HCT116 (cell line): ENCODE data around the gene GKN1. TPM values are rescaled to one million over a fixed set of nuclear protein-coding genes. Genes with fewer than 3 reads are reported as not detected.

Source experiments
- ATAC-seq: fragments of 200-7000 bp; cut with Tn5 transposase; 2 replicates; pipeline ENCODE4 v1.9.1; 2020; ENCODE audit warnings: mild to moderate bottlenecking, moderate library complexity
- BruUV-seq: library from RNA; stranded (reverse); fragments of 400-500 nt; replicated peaks from 2 replicates; lab custom pipeline; 2021; lab: Mats Ljungman, UMichigan
- CTCF ChIA-PET: fragments of 300-600 bp; sonication (Branson Sonifier 250); formaldehyde crosslinking; loops from one replicate; lab custom pipeline; 2021; ENCODE audit warnings: antibody characterized with exemption; lab: Charles Lee
- POLR2A ChIA-PET: fragments of 300-600, 350-600 bp; sonication (Branson Sonifier 250); formaldehyde crosslinking; loops from one replicate; lab custom pipeline; 2021; ENCODE audit warnings: antibody characterized with exemption; lab: Charles Lee
- RAD21 ChIA-PET, 2 experiments: fragments of 300-600 bp; sonication (Branson Sonifier 250); formaldehyde crosslinking; loops; one replicate each; lab custom pipeline; 2023; ENCODE audit warnings: low total read pairs in 2 of 2; ENCODE audit not compliant: uncharacterized antibody in 2 of 2, unreplicated experiment in 2 of 2, low non-redundant PET in 1 of 2; lab: Charles Lee
- DNase-seq: peaks from one replicate; pipeline ENCODE4 v3.0.0-alpha.2; 2010; ENCODE audit warnings: low read depth, low spot score
- H2AFZ ChIP-seq: fragments of 200-600 bp; shearing (Covaris generic), sonication (generic); 2 replicates; pipeline ENCODE4 v1.6.1; 2017; ENCODE audit warnings: low read depth, mixed run types, mixed read lengths, antibody characterized with exemption, low read length; ENCODE audit not compliant: poor library complexity, severe bottlenecking
- H3K27ac ChIP-seq: 2 replicates; pipeline ENCODE4 v1.5.1; 2012; ENCODE audit warnings: low read depth, low read length
- H3K27me3 ChIP-seq: fragments of 200-600 bp; sonication (generic); 2 replicates; pipeline ENCODE4 v1.6.1; 2016; ENCODE audit warnings: mixed run types, low read length, mixed read lengths; ENCODE audit not compliant: insufficient read depth
- H3K36me3 ChIP-seq, 2 experiments: fragments of 200-500 bp in 1 of 2; fragments of 200-600 bp in 1 of 2; sonication (Bioruptor generic) in 1 of 2; sonication (generic) in 1 of 2; 2 replicates each; pipeline versions ENCODE4 v1.5.1 to v1.6.1; 2014 to 2016; ENCODE audit warnings: low read length in 2 of 2, inconsistent platforms in 1 of 2, mixed read lengths in 1 of 2, mixed run types in 1 of 2; ENCODE audit not compliant: insufficient read depth in 2 of 2, control insufficient read depth in 1 of 2
- H3K4me1 ChIP-seq, 2 experiments: fragments of 200-600 bp in 1 of 2; sonication (generic) in 1 of 2; 2 replicates each; pipeline versions ENCODE4 v1.5.1 to v1.6.1; 2012 to 2017; ENCODE audit warnings: low read length in 2 of 2, inconsistent platforms in 1 of 2, mild to moderate bottlenecking in 1 of 2, mixed read lengths in 1 of 2, mixed run types in 1 of 2, moderate library complexity in 1 of 2; ENCODE audit not compliant: insufficient read depth in 2 of 2, control insufficient read depth in 1 of 2
- H3K4me2 ChIP-seq: fragments of 200-600 bp; sonication (generic); 2 replicates; pipeline ENCODE4 v1.6.1; 2017; ENCODE audit warnings: mixed run types, low read length, mixed read lengths
- H3K4me3 ChIP-seq, 2 experiments: fragments of 200-600 bp in 1 of 2; sonication (generic) in 1 of 2; replicated peaks in 1 of 2; 2 replicates each; pipeline ENCODE4 v1.5.1; 2011 to 2016; ENCODE audit warnings: low read length in 2 of 2, control low read depth in 1 of 2, low read depth in 1 of 2, mild to moderate bottlenecking in 1 of 2, mixed read lengths in 1 of 2, mixed run types in 1 of 2
- H3K79me2 ChIP-seq: fragments of 200-600 bp; sonication (generic); 2 replicates; pipeline ENCODE4 v1.6.1; 2017; ENCODE audit warnings: mild to moderate bottlenecking, mixed run types, low read length, moderate library complexity, mixed read lengths; ENCODE audit not compliant: insufficient read depth
- H3K9ac ChIP-seq: fragments of 200-600 bp; sonication (generic); 2 replicates; pipeline ENCODE4 v1.6.1; 2016; ENCODE audit warnings: low read length, mixed read lengths
- H3K9me2 ChIP-seq: fragments of 200-600 bp; sonication (generic), shearing (Covaris generic); 2 replicates; pipeline ENCODE4 v1.6.1; 2017; ENCODE audit warnings: mixed run types, mild to moderate bottlenecking, moderate library complexity; ENCODE audit not compliant: insufficient read depth
- H3K9me3 ChIP-seq, 2 experiments: fragments of 200-500 bp in 1 of 2; fragments of 200-600 bp in 1 of 2; sonication (Bioruptor generic) in 1 of 2; sonication (generic) in 1 of 2; 2 replicates each; pipeline ENCODE4 v1.6.1; 2014 to 2017; ENCODE audit warnings: low read length in 2 of 2, mixed read lengths in 2 of 2, inconsistent platforms in 1 of 2, low read depth in 1 of 2, mild to moderate bottlenecking in 1 of 2, mixed run types in 1 of 2, moderate library complexity in 1 of 2; ENCODE audit not compliant: control insufficient read depth in 1 of 2, insufficient read depth in 1 of 2
- H4K20me1 ChIP-seq: fragments of 200-600 bp; sonication (generic), shearing (Covaris generic); 2 replicates; pipeline ENCODE4 v1.6.1; 2017; ENCODE audit warnings: mixed run types, mild to moderate bottlenecking, moderate library complexity; ENCODE audit not compliant: insufficient read depth
- ATF3 ChIP-seq: IDR thresholded peaks from 2 replicates; pipeline ENCODE4 v1.6.1; 2012
- CBX3 ChIP-seq: IDR thresholded peaks from 2 replicates; pipeline ENCODE4 v1.6.1; 2012; ENCODE audit warnings: low read depth
- CEBPB ChIP-seq: IDR thresholded peaks from 2 replicates; pipeline ENCODE4 v1.6.1; 2012; ENCODE audit warnings: low read depth
- ELF1 ChIP-seq: IDR thresholded peaks from 2 replicates; pipeline ENCODE4 v1.6.1; 2012; ENCODE audit warnings: low read depth, borderline replicate concordance
- EZH2 ChIP-seq: fragments of 200-600 bp; sonication (generic); IDR thresholded peaks from 2 replicates; pipeline ENCODE4 v1.6.1; 2017; ENCODE audit warnings: antibody characterized with exemption, mixed run types
- EZH2phosphoT487 ChIP-seq: fragments of 200-600 bp; IDR thresholded peaks from 2 replicates; pipeline ENCODE4 v1.6.1; 2018; ENCODE audit warnings: antibody characterized with exemption, borderline replicate concordance
- JUND ChIP-seq: IDR thresholded peaks from 2 replicates; pipeline ENCODE4 v1.6.1; 2012
- POLR2A ChIP-seq: IDR thresholded peaks from 2 replicates; pipeline ENCODE4 v1.7.0; 2011; ENCODE audit warnings: borderline replicate concordance; ENCODE audit not compliant: insufficient read depth, insufficient read length; ENCODE audit errors: extremely low read depth
- POLR2AphosphoS5 ChIP-seq: IDR thresholded peaks from 2 replicates; pipeline ENCODE4 v1.6.1; 2011; ENCODE audit warnings: mild to moderate bottlenecking, low read depth, low read length, moderate library complexity
- SIN3A ChIP-seq: IDR thresholded peaks from 2 replicates; pipeline ENCODE4 v1.6.1; 2012; ENCODE audit warnings: low read depth
- SRF ChIP-seq: IDR thresholded peaks from 2 replicates; pipeline ENCODE4 v1.6.1; 2012; ENCODE audit warnings: low read depth
- TCF7L2 ChIP-seq: IDR thresholded peaks from 2 replicates; pipeline ENCODE4 v1.7.0; 2011; ENCODE audit warnings: borderline replicate concordance, inconsistent platforms; ENCODE audit not compliant: insufficient read depth, insufficient read length; ENCODE audit errors: extremely low read depth
- YY1 ChIP-seq: IDR thresholded peaks from 2 replicates; pipeline ENCODE4 v1.6.1; 2011; ENCODE audit warnings: low read length, low read depth, moderate library complexity, mild to moderate bottlenecking; ENCODE audit not compliant: insufficient replicate concordance; ENCODE audit errors: extremely low read depth
- ZBTB33 ChIP-seq: IDR thresholded peaks from 2 replicates; pipeline ENCODE4 v1.6.1; 2011; ENCODE audit warnings: mild to moderate bottlenecking, low read length, moderate library complexity; ENCODE audit not compliant: insufficient replicate concordance; ENCODE audit errors: extremely low read depth
- ZFX ChIP-seq: fragments of 450-650 bp; IDR thresholded peaks from 2 replicates; pipeline ENCODE4 v1.6.1; 2017
- intact Hi-C: fragments of 100-400 bp; cut with micrococcal nuclease; formaldehyde crosslinking; loops from 2 replicates; pipeline ENCODE4 v1.10.0; 2022
- total RNA-seq: library from RNA; stranded (reverse); gene quantifications from one replicate; pipeline ENCODE4 v1.2.1, GENCODE V29; 2021; ENCODE audit not compliant: unreplicated experiment
- TF ChIP-seq, protein P1 (sequence below): IDR thresholded peaks from 2 replicates; pipeline ENCODE4 v1.6.1; 2012; ENCODE audit warnings: low read depth

The GKN1 gene
- total RNA-seq, 1 experiment from 2014 or later = not detected

DNA sequence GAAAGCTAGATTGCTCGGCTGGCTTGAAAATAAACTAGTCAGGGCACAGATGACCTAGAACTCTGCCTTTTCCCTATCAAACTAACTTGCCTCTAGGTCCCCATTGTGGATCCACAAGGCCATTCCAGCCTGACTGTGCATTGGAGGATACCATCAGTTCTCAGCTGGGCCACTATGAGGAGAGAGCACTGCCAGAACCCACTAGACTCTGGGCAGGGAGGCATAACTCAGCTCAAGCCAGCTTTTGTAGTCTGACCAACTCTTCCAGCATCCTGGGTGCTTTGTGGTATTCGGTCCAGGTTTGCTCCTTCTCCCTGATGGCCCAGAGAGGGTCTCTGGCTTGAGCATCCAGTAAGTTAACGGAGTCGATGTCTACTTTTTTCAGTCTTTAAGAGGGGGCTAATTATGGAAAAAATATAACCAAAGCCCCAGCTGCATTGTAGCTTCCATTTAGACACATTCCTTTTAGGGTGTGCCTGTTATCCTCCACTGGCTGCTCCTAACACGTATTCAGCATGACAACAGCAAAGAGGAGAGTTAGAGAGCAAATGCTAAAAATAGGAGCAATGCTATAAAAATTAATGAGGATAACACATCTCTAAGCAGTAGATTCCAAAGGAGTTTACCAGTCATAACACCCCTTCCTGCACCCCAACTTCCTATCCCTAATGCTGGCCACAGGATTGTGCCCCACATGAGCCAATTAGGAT is 36.9 kb upstream of the GKN1 start:
- BruUV-seq = no TSS peak
- DNase-seq = no peak
- no peak overlapping the region for H3K4me2 ChIP-seq
- no peak overlapping the region for H3K27ac ChIP-seq
- POLR2A ChIA-PET = no interaction called here
- H3K27me3 ChIP-seq = no peaks in the 10 kb centered on the region
- no peaks in the 10 kb centered on the region for H3K36me3 ChIP-seq
- H3K9me3 ChIP-seq = no peaks in the 10 kb centered on the region
- TF ChIP-seq YY1 (no peak), CBX3 (no peak), ELF1 (no peak), EZH2phosphoT487 (no peak), EZH2 (no peak), JUND (no peak), ZFX (no peak), SIN3A (no peak), SRF (no peak), POLR2A (no peak), CEBPB (no peak), ZBTB33 (no peak), ATF3 (no peak), TCF7L2 (no peak), POLR2AphosphoS5 (no peak)
- TF ChIP-seq, protein P1, sequence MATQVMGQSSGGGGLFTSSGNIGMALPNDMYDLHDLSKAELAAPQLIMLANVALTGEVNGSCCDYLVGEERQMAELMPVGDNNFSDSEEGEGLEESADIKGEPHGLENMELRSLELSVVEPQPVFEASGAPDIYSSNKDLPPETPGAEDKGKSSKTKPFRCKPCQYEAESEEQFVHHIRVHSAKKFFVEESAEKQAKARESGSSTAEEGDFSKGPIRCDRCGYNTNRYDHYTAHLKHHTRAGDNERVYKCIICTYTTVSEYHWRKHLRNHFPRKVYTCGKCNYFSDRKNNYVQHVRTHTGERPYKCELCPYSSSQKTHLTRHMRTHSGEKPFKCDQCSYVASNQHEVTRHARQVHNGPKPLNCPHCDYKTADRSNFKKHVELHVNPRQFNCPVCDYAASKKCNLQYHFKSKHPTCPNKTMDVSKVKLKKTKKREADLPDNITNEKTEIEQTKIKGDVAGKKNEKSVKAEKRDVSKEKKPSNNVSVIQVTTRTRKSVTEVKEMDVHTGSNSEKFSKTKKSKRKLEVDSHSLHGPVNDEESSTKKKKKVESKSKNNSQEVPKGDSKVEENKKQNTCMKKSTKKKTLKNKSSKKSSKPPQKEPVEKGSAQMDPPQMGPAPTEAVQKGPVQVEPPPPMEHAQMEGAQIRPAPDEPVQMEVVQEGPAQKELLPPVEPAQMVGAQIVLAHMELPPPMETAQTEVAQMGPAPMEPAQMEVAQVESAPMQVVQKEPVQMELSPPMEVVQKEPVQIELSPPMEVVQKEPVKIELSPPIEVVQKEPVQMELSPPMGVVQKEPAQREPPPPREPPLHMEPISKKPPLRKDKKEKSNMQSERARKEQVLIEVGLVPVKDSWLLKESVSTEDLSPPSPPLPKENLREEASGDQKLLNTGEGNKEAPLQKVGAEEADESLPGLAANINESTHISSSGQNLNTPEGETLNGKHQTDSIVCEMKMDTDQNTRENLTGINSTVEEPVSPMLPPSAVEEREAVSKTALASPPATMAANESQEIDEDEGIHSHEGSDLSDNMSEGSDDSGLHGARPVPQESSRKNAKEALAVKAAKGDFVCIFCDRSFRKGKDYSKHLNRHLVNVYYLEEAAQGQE = no peak
- TF ChIP-seq, all 23 proteins: peak for 0
- H2AFZ ChIP-seq = no peak overlapping the region
- no peaks in the 10 kb centered on the region for H4K20me1 ChIP-seq
- H3K4me1 ChIP-seq = no peaks in the 10 kb centered on the region
- no peaks in the 10 kb centered on the region for H3K79me2 ChIP-seq
- no peak overlapping the region for H3K4me3 ChIP-seq
- no peak for ATAC-seq
- intact Hi-C loops = no loop called here
- no peaks in the 10 kb centered on the region for H3K9me2 ChIP-seq
- ChIA-PET CTCF (interaction anchor here (1.6 kb wide), 1 partner anchor 12 kb away, joined by 3 read pairs; no protein-coding TSS in a partner anchor), RAD21 (no interaction called here)
- no peak overlapping the region for H3K9ac ChIP-seq
